Measurements from ENCODE around the gene MYO1E.

DNA sequence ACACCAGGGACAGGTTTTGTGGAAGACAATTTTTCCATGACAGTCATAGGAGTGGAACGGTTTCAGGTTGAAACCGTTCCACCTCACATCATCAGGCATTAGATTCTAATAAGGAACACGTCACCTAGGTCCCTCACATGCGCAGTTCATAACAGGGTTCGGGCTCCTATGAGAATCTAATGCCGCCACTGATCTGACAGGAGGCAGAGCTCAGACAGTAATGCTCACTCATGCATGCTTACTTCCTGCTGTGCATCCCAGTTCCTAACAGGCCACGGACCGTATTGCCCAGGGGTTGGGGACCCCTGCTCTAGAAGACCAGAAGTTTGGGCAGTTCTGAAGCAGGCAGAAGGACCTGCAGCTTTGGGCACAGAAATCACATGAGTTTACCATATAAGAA, 61.5 kb downstream of the MYO1E start:
- no peak for TF ChIP-seq POLR2A (IDR thresholded peaks at IDR 0.05)
- TF ChIP-seq, protein P1, sequence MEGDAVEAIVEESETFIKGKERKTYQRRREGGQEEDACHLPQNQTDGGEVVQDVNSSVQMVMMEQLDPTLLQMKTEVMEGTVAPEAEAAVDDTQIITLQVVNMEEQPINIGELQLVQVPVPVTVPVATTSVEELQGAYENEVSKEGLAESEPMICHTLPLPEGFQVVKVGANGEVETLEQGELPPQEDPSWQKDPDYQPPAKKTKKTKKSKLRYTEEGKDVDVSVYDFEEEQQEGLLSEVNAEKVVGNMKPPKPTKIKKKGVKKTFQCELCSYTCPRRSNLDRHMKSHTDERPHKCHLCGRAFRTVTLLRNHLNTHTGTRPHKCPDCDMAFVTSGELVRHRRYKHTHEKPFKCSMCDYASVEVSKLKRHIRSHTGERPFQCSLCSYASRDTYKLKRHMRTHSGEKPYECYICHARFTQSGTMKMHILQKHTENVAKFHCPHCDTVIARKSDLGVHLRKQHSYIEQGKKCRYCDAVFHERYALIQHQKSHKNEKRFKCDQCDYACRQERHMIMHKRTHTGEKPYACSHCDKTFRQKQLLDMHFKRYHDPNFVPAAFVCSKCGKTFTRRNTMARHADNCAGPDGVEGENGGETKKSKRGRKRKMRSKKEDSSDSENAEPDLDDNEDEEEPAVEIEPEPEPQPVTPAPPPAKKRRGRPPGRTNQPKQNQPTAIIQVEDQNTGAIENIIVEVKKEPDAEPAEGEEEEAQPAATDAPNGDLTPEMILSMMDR (IDR thresholded peaks at IDR 0.05), result no peak
